Right lobe of liver (tissue), 6 donors: ENCODE results near the gene DLG2. TPM values are rescaled to one million over a fixed set of nuclear protein-coding genes. Genes with fewer than 3 reads are reported as not detected.

ENCODE experiments used
- ATAC-seq, 4 donors: fragments of 200-7000 bp; cut with Tn5 transposase; one replicate each; pipeline ENCODE4 v1.9.1; 2020; ENCODE audit warnings: mild to moderate bottlenecking in 4 of 4, moderate library complexity in 4 of 4
- DNase-seq, 3 donors: peaks; one replicate each; pipeline ENCODE4 v3.0.0-alpha.2; 2020
- H3K27ac ChIP-seq, 3 donors: fragments of 200-600 bp; one replicate each; pipeline ENCODE4 v1.8.0; 2022
- H3K27me3 ChIP-seq, 2 donors: fragments of 200-600 bp; one replicate each; pipeline ENCODE4 v1.8.0; 2022
- H3K36me3 ChIP-seq, 4 donors: fragments of 200-600 bp; sonication (generic) in 1 of 4; one replicate each; pipeline versions ENCODE4 v1.5.1 to v1.8.0; 2017 to 2022; ENCODE audit warnings: control low read depth in 1 of 4
- H3K4me1 ChIP-seq, 4 donors: fragments of 200-600 bp; sonication (generic) in 1 of 4; one replicate each; pipeline versions ENCODE4 v1.5.1 to v1.8.0; 2017 to 2022; ENCODE audit warnings: control low read depth in 1 of 4
- H3K4me3 ChIP-seq, 3 donors: fragments of 200-600 bp; one replicate each; pipeline ENCODE4 v1.8.0; 2022
- H3K9me3 ChIP-seq, 4 donors: fragments of 200-600 bp; sonication (generic) in 1 of 4; one replicate each; pipeline versions ENCODE4 v1.5.1 to v1.8.0; 2017 to 2022; ENCODE audit warnings: control low read depth in 1 of 4
- CTCF ChIP-seq, 4 donors: fragments of 200-600 bp in 3 of 4; fragments of 450-650 bp in 1 of 4; IDR thresholded peaks; one replicate each; pipeline versions ENCODE4 v1.5.1 to v1.8.0; 2016 to 2022; ENCODE audit warnings: antibody characterized with exemption in 4 of 4, mild to moderate bottlenecking in 2 of 4
- POLR2A ChIP-seq: fragments of 450-650 bp; IDR thresholded peaks from one replicate; pipeline ENCODE4 v1.6.1; 2017; ENCODE audit warnings: antibody characterized with exemption, mild to moderate bottlenecking
- WGBS: methylation state at CpG from one replicate; pipeline ENCODE4 v1.1.6; 2018; ENCODE audit warnings: low coverage, low lambda C conversion rate; ENCODE audit not compliant: insufficient coverage; ENCODE audit errors: missing lambda C conversion rate; 5-methylcytosine and 5-hydroxymethylcytosine counted together
- intact Hi-C, 2 donors: fragments of 100-400 bp; cut with DNase I; formaldehyde crosslinking; loops; one replicate each; pipeline versions ENCODE4 v1.11.2 to v1.14.1; 2022
- total RNA-seq, 6 experiments: library from RNA; depleted of rRNA in 2 of 6; stranded (reverse); fragments of >200 nt in 2 of 6; fragmentation: NEBNext Ultra II Directional in 3 of 6; extraction: Animal tissue kit (Norgen Biotek cat#: 25700) in 3 of 6; gene quantifications; one replicate each; pipeline versions ENCODE4 v1.1.0 to v1.2.4, GENCODE V29; 2016 to 2023
- donor health status: DM: no; HTN: yes; CAD: no.
- donor health status: DM: no; HTN: no; CAD: no.
- donor health status: DM: no; HTN: no; CAD: no.
- donor health status: DM: no; HTN: yes; CAD: no.
- donor health status: DM: no; HTN: yes; CAD: no.

DLG2 gene
- total RNA-seq, 6 experiments from 2014 or later, result 1.2 to 6.4 (median 2.5) TPM

GRCh38 chr11:83511646-83512045 is 2115.5 kb downstream of the DLG2 start:
- no peak overlapping the region for H3K4me3 ChIP-seq
- ATAC-seq (no peak), DNase-seq (no peak)
- peaks cover 0 to 10% (median 0%) of the 10 kb centered on the region in 4 donors for H3K4me1 ChIP-seq
- H3K27ac ChIP-seq, result no peak overlapping the region
- no peaks in the 10 kb centered on the region for H3K36me3 ChIP-seq
- no peaks in the 10 kb centered on the region for H3K27me3 ChIP-seq
- no peak for TF ChIP-seq CTCF (IDR thresholded peaks at IDR 0.05)
- TF ChIP-seq POLR2A, result no peak
- H3K9me3 ChIP-seq, result no peaks in the 10 kb centered on the region
- intact Hi-C loops, result no loop called here
- WGBS, result 69% methylated on average over 2 of the region's 2 CpGs

GRCh38 chr11:83510530-83511460 is 2116.3 kb downstream of the DLG2 start:
- peaks cover 0 to 10% (median 0%) of the 10 kb centered on the region in 4 donors for H3K4me1 ChIP-seq
- DNase-seq (no peak), ATAC-seq (no peak)
- no peaks in the 10 kb centered on the region for H3K9me3 ChIP-seq
- no peaks in the 10 kb centered on the region for H3K27me3 ChIP-seq
- TF ChIP-seq CTCF (IDR thresholded peaks at IDR 0.05), result no peak
- no peak for TF ChIP-seq POLR2A
- intact Hi-C loops, result no loop called here
- H3K27ac ChIP-seq, result no peak overlapping the region
- no peaks in the 10 kb centered on the region for H3K36me3 ChIP-seq
- no peak overlapping the region for H3K4me3 ChIP-seq
- 56% methylated on average over 11 of the region's 11 CpGs for WGBS

GRCh38 chr11:83508804-83509203 is 2118.3 kb downstream of the DLG2 start:
- TF ChIP-seq CTCF (IDR thresholded peaks at IDR 0.05), result no peak
- peak; percentile 29 for TF ChIP-seq POLR2A
- intact Hi-C loops, result no loop called here
- DNase-seq, result peak; percentile 20 to 77 (median 66)
- no peaks in the 10 kb centered on the region for H3K9me3 ChIP-seq
- peak overlapping the region in 1 of 3 donors; percentile 70 for H3K27ac ChIP-seq
- no peak overlapping the region for H3K4me3 ChIP-seq
- H3K27me3 ChIP-seq, result no peaks in the 10 kb centered on the region
- H3K36me3 ChIP-seq, result no peaks in the 10 kb centered on the region
- WGBS, result 27% methylated on average over 6 of the region's 6 CpGs
- peaks cover 0 to 10% (median 0%) of the 10 kb centered on the region in 4 donors for H3K4me1 ChIP-seq
- peak; percentile 98 to 99 (median 99) for ATAC-seq

- no peak overlapping the region for H3K4me3 ChIP-seq
- no peak overlapping the region for H3K27ac ChIP-seq
- intact Hi-C loops, result no loop called here
- DNase-seq (no peak), ATAC-seq (peak in 1 of 4 donors; percentile 54)
- H3K4me1 ChIP-seq, result no peaks in the 10 kb centered on the region
- no peak for TF ChIP-seq CTCF (IDR thresholded peaks at IDR 0.05)
- TF ChIP-seq POLR2A, result no peak
- H3K27me3 ChIP-seq, result no peaks in the 10 kb centered on the region
- peaks cover 0 to 5% (median 0%) of the 10 kb centered on the region in 4 donors for H3K9me3 ChIP-seq
- H3K36me3 ChIP-seq, result no peaks in the 10 kb centered on the region
- WGBS, result 92% methylated on average over 3 of the region's 3 CpGs
These were observed 2125.1 kb downstream of the DLG2 start for GRCh38 chr11:83502041-83502440.
